Epithelial cell of prostate (primary cell): Measurements from ENCODE around the gene ENTPD1.
"Not testable (repeated sequence)": the region's sequence is repeated elsewhere in the genome, so short reads cannot be mapped to it uniquely, and the experiment has no call there.

Experiments used
- DNase-seq: peaks from one replicate; pipeline ENCODE4 v3.0.0-alpha.2; 2011; ENCODE audit warnings: low read depth, low spot score
- H3K27ac ChIP-seq: fragments of 450-650 bp; 2 replicates; pipeline ENCODE4 v1.5.1; 2017; ENCODE audit warnings: mild to moderate bottlenecking

ENTPD1 gene

GRCh38 chr10:95756809-95757684 lies 1.1 kb downstream of the ENTPD1 start:
- no peak overlapping the region for H3K27ac ChIP-seq
- no peak for DNase-seq

DNA sequence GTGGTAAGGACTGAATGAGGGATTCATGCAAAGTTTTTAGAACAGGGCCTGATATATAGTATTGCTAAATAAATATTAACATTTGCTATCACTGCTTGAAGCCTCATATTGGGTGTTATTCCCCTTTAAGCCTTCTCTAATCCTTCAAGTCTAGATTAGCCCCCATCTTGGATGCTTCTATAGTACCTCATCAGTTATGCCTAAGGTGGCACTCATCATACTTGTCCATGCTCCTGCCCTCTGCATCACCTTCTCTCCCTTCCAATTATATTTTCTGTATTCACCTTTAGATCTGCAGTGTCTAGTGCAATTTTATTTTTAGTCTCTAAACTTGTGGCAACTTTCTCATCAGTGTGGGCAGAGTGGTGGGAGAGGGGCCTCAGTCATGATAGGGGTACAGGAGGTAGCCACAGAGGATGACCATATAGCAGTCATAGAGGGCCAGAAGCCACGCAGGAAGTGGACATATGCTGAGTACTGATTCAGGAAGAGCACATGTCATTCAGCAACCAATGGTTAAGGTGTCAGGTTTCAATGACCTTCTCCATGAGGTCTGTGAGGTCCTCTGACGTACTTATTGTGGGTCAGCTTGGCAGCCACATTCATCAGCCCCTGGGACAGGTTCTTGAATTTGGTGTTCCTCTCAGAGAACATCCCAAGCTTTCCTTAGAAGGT lies 2.5 kb downstream of the ENTPD1 start:
- DNase-seq, result no peak
- H3K27ac ChIP-seq, result no peak overlapping the region

GRCh38 chr10:95759233-95759826 lies 3.4 kb downstream of the ENTPD1 start:
- DNase-seq, result no peak

GRCh38 chr10:95761939-95762492 lies 6.1 kb downstream of the ENTPD1 start:
- DNase-seq, result no peak
- H3K27ac ChIP-seq, result no peak overlapping the region

More at GRCh38 chr10:95759233-95759826, 3.4 kb downstream of the ENTPD1 start:
- no peak overlapping the region for H3K27ac ChIP-seq

DNA sequence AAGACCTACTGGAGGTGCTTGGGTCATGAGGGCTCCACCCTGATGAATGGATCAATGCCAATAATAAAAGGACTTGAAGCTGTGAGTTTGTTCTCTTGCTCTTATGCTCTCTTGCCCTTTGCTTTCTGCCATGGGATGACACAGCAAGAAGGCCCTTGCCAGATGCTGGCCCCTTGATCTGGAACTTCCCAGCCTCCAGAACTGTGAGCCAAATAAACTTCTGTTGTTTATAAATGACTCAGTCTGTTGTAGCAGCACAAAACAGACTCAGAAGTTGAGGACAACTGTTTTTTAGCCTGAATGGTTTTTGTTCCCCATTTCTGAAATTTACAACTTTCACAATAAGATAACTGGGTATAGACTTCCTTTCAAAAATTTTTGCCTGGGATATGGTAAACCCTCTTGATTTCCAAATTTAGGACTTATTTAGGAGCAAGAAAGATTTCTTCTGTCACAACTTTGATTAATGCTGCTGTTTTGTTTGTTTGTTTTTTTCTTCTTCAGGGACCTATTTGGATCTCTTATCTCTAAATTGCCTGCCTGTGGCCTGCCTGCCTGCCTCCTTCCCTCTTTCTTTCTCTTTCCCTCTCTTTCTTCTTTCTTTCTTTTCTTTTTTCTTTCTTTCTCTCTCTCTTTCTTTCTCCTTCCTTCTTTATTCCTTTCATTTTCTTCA lies 12.1 kb downstream of the ENTPD1 start:
- DNase-seq, result no peak
- no peak overlapping the region for H3K27ac ChIP-seq

GRCh38 chr10:95770084-95770720 lies 14.2 kb downstream of the ENTPD1 start:
- no peak overlapping the region for H3K27ac ChIP-seq
- no peak for DNase-seq

- not testable (repeated sequence) for H3K27ac ChIP-seq, DNase-seq
Measured at GRCh38 chr10:95773454-95773853, 17.5 kb downstream of the ENTPD1 start.

DNA sequence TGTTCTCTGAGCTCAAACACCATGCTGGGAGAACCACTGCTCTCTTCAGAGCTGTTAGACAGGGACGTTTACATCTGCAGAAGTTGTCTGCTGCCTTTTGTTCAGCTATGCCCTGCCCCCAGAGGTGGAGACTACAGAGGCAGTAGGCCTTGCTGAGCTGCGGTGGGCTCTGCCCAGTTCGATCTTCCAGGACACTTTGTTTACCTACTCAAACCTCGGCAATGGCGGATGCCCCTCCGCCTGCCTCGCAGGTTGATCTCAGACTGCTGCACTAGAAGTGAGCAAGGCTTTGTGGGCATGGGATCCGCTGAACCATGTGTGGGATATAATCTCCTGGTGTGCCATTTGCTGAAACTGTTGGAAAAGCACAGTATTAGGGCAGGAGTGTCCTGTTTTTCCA lies 21.7 kb downstream of the ENTPD1 start:
- DNase-seq, H3K27ac ChIP-seq: not testable (repeated sequence)

DNA sequence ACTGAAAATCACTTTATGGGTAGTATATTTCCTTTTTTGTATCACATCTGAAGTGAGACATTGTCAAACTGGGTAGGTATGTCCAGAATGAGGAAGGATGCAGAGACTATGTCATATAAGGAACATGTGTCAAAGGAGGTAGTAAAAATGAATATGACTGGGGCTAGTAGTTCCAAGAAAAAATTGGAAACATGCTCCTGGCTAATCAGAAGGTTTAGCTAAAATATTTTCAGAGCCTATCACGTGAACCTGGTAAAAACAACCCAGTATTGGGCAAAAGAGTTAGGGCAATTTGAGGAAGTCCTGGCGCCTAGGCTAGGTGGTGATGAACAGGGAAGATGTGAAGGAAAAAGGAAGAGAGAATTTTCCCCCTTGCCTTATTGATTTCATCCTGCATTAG lies 26.4 kb downstream of the ENTPD1 start:
- no peak for DNase-seq
- no peak overlapping the region for H3K27ac ChIP-seq

DNA sequence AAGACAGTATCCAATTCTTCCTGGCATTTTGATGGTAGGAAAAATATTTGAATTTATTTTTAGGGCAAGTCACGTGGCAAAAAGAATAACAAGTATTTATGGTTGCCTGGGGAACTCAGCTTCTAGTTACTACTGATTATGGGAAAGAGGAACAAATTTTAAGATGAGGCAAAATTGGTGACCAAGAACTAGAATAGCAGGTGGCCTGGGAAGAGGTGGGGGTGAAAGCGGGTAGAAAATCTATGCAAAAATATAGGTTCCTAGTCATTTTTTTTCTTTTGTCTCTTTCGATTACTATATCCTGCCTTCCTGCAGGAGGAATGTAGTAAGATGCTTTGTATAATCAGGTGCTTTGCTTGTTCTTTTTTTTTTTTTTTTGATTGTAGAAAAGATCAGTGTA lies 27.8 kb downstream of the ENTPD1 start:
- DNase-seq, result no peak
- H3K27ac ChIP-seq, result no peak overlapping the region

DNA sequence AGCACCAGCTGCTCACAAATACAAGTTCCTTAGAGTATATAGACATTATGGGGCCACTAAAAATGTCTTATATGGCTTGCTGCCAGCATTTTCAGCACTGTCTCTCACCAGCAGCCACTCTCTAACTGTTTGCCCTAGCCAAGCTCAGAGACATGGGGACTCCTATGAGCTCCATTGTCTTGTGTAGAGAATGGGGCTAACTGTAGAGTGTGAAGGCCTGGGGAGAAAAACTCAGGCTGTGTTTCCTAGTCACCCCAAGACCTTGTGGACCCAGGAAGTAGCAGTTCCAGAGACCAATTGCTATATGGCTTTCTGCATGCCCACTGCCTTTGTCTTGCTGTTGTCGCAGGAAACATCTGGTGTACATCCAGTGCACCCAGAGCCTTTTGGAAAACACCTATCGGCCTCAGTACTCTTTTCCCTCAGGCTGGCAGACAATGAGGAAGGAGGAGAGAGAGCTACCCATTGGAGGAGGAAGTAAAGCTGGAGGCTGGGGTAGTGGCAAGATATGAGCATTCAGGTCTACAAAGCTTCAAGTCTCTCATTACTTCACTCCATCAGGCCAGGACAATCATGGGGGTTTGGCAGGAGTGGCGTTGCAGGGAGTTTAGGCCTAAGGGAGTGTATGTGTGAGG lies 28.4 kb downstream of the ENTPD1 start:
- DNase-seq, result no peak

GRCh38 chr10:95785317-95785716 lies 29.4 kb downstream of the ENTPD1 start:
- no peak for DNase-seq
- no peak overlapping the region for H3K27ac ChIP-seq

More for the DNA sequence above, 28.4 kb downstream of the ENTPD1 start:
- H3K27ac ChIP-seq, result no peak overlapping the region

DNA sequence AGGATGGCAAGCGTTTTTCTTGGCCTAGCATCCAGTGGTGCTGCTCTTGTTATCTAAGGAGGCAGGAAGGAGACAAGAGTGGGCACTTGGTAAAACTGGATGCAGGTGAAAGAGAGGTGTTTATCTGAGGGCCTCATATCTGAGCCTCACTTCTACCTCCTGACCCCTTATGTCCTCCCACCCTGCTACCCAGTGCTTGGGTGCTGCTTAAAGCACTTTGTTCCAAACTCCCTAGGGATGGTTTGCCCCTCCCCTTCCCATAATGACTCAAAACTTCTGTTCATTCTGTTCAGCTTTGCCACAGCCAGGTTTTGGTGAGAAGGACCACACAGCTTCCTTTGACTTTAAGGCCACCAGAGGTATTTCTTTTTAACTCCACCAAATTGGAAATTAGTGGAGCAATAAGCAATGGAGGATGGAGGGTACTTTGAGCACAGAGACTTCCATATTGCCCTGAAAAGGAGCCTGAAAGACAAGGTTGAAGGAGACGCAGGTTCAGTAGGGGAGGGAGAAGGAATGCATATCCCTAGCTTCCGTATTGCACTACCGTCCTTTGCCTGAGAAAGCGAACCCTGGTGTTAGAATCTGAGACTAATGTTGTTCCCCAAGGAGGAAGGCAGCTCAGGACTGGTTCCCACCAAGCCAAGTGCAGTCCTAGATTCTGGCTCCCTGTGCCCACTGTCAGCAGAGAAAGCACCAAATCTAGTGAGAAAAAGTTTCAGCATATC lies 30.1 kb downstream of the ENTPD1 start:
- DNase-seq, result no peak
- H3K27ac ChIP-seq, result no peak overlapping the region

- H3K27ac ChIP-seq, result no peak overlapping the region
- DNase-seq, result no peak
Measured at GRCh38 chr10:95787447-95787846, 31.5 kb downstream of the ENTPD1 start.

- H3K27ac ChIP-seq, result no peak overlapping the region
- no peak for DNase-seq
Measured at GRCh38 chr10:95788830-95789229, 32.9 kb downstream of the ENTPD1 start.

GRCh38 chr10:95789902-95790301 lies 33.9 kb downstream of the ENTPD1 start:
- no peak overlapping the region for H3K27ac ChIP-seq
- no peak for DNase-seq

DNA sequence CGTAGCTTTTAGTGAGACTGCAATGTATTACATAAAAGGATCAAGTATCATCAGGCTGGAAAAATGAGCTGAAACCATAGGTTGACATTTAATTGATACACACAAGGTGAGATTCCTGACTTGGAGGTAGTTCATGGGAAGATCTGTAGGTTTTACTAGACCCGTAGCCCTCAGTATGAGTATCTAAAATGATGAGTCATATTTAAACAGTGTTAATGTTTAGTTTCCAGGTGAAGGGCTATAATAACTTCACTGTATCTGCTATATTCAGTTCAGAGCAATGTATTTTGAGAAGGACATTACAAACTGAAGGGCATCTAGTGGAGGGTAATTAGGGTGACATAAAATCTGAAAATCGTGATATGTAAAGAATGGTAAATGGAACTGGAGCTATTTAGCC lies 35.0 kb downstream of the ENTPD1 start:
- no peak overlapping the region for H3K27ac ChIP-seq
- no peak for DNase-seq

GRCh38 chr10:95791425-95791979 lies 35.5 kb downstream of the ENTPD1 start:
- no peak overlapping the region for H3K27ac ChIP-seq
- no peak for DNase-seq
